GM10248 (cell line): ENCODE data around the gene HLX.

Experiments used
- CTCF ChIA-PET: fragments of 300-600 bp; sonication (Branson Sonifier 250); formaldehyde crosslinking; extraction: SDS; loops from one replicate; lab custom pipeline; 2021; ENCODE audit warnings: antibody characterized with exemption; lab: Yijun Ruan, JAX
- POLR2A ChIA-PET: fragments of 350-650 bp; sonication (Branson Sonifier 250); formaldehyde crosslinking; extraction: SDS; loops from one replicate; lab custom pipeline; 2020; ENCODE audit warnings: antibody characterized with exemption; lab: Yijun Ruan, JAX
- DNase-seq: peaks from one replicate; pipeline ENCODE4 v3.0.0; 2012; ENCODE audit errors: extremely low spot score
- CTCF ChIP-seq: IDR thresholded peaks from 2 replicates; pipeline ENCODE4 v1.5.1; 2012; ENCODE audit warnings: mild to moderate bottlenecking, low read depth; ENCODE audit errors: extremely low read depth, missing control alignments, control extremely low read depth

HLX gene

GRCh38 chr1:220880726-220881506 is 1.7 kb downstream of the HLX start:
- TF ChIP-seq CTCF = no peak
- ChIA-PET POLR2A (no interaction called here), CTCF (no interaction called here)
- peak; percentile 35 for DNase-seq

- CTCF ChIA-PET = interaction anchor here (1.1 kb wide), 1 partner anchor 322 kb away, joined by 3 read pairs; no protein-coding TSS in a partner anchor
- TF ChIP-seq CTCF = no peak
- DNase-seq = no peak
- POLR2A ChIA-PET = no interaction called here
Measured at GRCh38 chr1:220882061-220882891, 3.0 kb downstream of the HLX start.

- CTCF ChIA-PET = no interaction called here
- TF ChIP-seq CTCF = no peak
- POLR2A ChIA-PET = no interaction called here
- no peak for DNase-seq
Measured at GRCh38 chr1:220884109-220884980, 5.1 kb downstream of the HLX start.

GRCh38 chr1:220884981-220885918 is 6.0 kb downstream of the HLX start:
- DNase-seq = no peak
- ChIA-PET CTCF (interaction anchor here (1.0 to 1.5 kb wide), 2 partner anchors 11 to 23 kb away, joined by 3 read pairs; no protein-coding TSS in a partner anchor), POLR2A (no interaction called here)
- no peak for TF ChIP-seq CTCF

- no peak for DNase-seq
- ChIA-PET CTCF (interaction anchor here (1.0 to 1.5 kb wide), 2 partner anchors 11 to 23 kb away, joined by 3 read pairs; no protein-coding TSS in a partner anchor), POLR2A (no interaction called here)
- no peak for TF ChIP-seq CTCF
Measured at GRCh38 chr1:220885971-220886370, 6.7 kb downstream of the HLX start.
